Measurements from ENCODE around the gene CPT1A.

The CPT1A gene

DNA sequence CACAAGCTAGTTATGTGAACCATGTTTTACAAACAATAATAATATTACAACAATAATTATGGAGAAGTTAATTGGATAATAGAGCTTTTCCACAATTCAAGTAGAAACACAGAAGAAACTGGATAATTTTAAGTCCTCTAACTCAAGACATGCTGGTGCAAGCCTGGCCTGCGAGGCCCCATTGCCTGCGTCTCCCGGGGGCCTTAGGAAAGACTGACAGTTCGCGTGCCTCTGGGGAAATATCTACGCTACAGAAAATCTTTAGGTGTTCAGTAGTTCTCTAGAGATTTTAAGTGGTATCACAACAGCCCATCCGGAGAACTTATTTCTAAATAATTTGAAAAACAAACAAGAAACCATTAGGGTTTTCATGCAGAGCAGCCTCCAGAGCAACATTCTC is 134.2 kb downstream of the CPT1A start:
- no peak for DNase-seq (ENCODE audit: low read depth)

DNA sequence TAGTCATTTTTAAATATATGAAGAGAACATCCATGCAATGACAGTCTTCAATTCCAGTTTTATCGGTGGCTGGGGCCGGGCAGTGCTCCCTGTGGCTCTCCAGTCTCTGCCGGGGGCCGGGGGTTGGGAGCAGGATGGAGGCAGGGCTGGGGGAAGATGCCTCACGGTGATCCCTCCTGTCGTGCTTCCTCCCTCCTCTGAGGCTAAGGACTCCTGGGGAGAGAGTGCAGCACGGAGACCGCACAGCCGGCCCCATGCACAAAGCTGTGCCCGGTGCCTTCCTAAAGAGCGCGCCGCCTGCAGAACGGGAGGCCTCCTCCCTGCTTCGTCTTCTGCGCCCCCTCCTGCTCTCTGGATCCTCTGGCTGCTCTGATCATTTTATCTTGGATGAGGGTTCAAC is 136.8 kb downstream of the CPT1A start:
- no peak for DNase-seq (ENCODE audit: low read depth)

All from non-pigmented ciliary epithelial cell (primary cell).